ENCODE data around the gene ZMIZ1.

DNA sequence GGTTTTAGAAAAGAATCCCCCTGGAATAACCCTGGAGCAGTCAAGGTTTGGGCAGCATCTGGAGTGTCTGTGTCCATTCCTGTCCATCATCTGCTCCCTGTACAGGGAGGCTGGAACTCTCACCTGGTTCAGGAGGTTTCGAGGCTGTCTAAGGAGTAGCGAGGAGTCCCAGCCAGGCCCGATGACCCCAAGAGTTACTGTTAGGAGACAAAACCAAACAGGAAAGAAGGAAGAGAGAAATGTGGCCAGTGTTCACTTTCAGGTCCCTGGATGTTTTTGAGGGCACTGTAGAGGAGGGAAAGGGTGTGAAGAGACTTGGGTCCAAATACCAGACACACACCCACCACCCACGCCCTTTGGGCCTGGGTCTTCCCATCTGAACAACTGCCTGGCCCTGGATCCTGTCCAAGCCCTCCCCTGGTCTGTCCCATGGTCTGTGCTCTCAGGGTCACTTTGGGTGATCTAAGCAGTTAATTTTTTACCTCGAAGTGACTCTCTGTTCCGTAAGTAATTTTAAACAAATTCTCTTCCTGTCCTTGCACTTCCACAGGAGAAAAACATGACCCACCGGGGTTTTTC lies 117.1 kb downstream of the ZMIZ1 start:
- TF ChIP-seq, protein P1, sequence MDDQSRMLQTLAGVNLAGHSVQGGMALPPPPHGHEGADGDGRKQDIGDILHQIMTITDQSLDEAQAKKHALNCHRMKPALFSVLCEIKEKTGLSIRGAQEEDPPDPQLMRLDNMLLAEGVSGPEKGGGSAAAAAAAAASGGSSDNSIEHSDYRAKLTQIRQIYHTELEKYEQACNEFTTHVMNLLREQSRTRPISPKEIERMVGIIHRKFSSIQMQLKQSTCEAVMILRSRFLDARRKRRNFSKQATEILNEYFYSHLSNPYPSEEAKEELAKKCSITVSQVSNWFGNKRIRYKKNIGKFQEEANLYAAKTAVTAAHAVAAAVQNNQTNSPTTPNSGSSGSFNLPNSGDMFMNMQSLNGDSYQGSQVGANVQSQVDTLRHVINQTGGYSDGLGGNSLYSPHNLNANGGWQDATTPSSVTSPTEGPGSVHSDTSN (CRISPR knock-in tag; IDR thresholded peaks at IDR 0.05), result no peak
- TF ChIP-seq, protein P2, sequence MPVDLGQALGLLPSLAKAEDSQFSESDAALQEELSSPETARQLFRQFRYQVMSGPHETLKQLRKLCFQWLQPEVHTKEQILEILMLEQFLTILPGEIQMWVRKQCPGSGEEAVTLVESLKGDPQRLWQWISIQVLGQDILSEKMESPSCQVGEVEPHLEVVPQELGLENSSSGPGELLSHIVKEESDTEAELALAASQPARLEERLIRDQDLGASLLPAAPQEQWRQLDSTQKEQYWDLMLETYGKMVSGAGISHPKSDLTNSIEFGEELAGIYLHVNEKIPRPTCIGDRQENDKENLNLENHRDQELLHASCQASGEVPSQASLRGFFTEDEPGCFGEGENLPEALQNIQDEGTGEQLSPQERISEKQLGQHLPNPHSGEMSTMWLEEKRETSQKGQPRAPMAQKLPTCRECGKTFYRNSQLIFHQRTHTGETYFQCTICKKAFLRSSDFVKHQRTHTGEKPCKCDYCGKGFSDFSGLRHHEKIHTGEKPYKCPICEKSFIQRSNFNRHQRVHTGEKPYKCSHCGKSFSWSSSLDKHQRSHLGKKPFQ (tag by site-specific recombination; IDR thresholded peaks at IDR 0.05), result no peak
- TF ChIP-seq ZXDB (tag by site-specific recombination; IDR thresholded peaks at IDR 0.05), result no peak
- no peak for TF ChIP-seq SALL2 (tag by site-specific recombination; IDR thresholded peaks at IDR 0.05; ENCODE audit: borderline replicate concordance)
- TF ChIP-seq ZNF175 (tag by site-specific recombination; IDR thresholded peaks at IDR 0.05), result no peak
- TF ChIP-seq, protein P3, sequence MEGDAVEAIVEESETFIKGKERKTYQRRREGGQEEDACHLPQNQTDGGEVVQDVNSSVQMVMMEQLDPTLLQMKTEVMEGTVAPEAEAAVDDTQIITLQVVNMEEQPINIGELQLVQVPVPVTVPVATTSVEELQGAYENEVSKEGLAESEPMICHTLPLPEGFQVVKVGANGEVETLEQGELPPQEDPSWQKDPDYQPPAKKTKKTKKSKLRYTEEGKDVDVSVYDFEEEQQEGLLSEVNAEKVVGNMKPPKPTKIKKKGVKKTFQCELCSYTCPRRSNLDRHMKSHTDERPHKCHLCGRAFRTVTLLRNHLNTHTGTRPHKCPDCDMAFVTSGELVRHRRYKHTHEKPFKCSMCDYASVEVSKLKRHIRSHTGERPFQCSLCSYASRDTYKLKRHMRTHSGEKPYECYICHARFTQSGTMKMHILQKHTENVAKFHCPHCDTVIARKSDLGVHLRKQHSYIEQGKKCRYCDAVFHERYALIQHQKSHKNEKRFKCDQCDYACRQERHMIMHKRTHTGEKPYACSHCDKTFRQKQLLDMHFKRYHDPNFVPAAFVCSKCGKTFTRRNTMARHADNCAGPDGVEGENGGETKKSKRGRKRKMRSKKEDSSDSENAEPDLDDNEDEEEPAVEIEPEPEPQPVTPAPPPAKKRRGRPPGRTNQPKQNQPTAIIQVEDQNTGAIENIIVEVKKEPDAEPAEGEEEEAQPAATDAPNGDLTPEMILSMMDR (tag by site-specific recombination; IDR thresholded peaks at IDR 0.05), result no peak
- TF ChIP-seq KLF16 (tag by site-specific recombination; IDR thresholded peaks at IDR 0.05), result no peak
- TF ChIP-seq HOXD13 (CRISPR knock-in tag; IDR thresholded peaks at IDR 0.05; ENCODE audit: borderline replicate concordance), result no peak

Measured in HEK293 (cell line).